HepG2 (cell line): ENCODE results near the gene TMEM80.

Source experiments
- HMG20B ChIP-seq: conservative IDR thresholded peaks from 2 replicates; pipeline ENCODE4 v1.6.1; 2016; ENCODE audit warnings: missing genetic modification reagents, missing compliant biosample characterization
- IRF2 ChIP-seq: IDR thresholded peaks from 2 replicates; pipeline ENCODE4 v1.6.1; 2018; ENCODE audit warnings: missing genetic modification reagents, missing compliant biosample characterization
- MAFK ChIP-seq, 2 experiments: IDR thresholded peaks in 1 of 2; conservative IDR thresholded peaks in 1 of 2; 2 replicates each; pipeline ENCODE4 v1.6.1; 2011; ENCODE audit warnings: improper control_type of control experiment in 2 of 2, low read length in 2 of 2
- NKX3-1 ChIP-seq: sonication (generic); formaldehyde crosslinking; IDR thresholded peaks from 2 replicates; pipeline ENCODE4 v1.5.0; 2020; ENCODE audit warnings: missing genetic modification reagents
- POLR2A ChIP-seq, 2 experiments: IDR thresholded peaks; 2 replicates each; pipeline ENCODE4 v1.6.1; 2011; ENCODE audit warnings: low read depth in 2 of 2, low read length in 2 of 2, mild to moderate bottlenecking in 1 of 2, moderate library complexity in 1 of 2; ENCODE audit not compliant: insufficient read depth in 1 of 2
- SIN3A ChIP-seq: IDR thresholded peaks from 2 replicates; pipeline ENCODE4 v1.6.1; 2011; ENCODE audit warnings: low read depth, mild to moderate bottlenecking, control low read depth, low read length, borderline replicate concordance
- TCF12 ChIP-seq, 2 experiments: fragments of 450-650 bp in 1 of 2; sonication (generic) in 1 of 2; formaldehyde crosslinking in 1 of 2; IDR thresholded peaks; 2 replicates each; pipeline versions ENCODE4 v1.6.1 to v1.8.0; 2017 to 2022; ENCODE audit warnings: antibody characterized with exemption in 1 of 2, mild to moderate bottlenecking in 1 of 2, missing genetic modification reagents in 1 of 2, moderate library complexity in 1 of 2
- ZFP36 ChIP-seq: fragments of 150-350 bp; IDR thresholded peaks from 2 replicates; pipeline ENCODE4 v1.6.1; 2018; ENCODE audit warnings: borderline replicate concordance, low read length, low read depth; ENCODE audit not compliant: partially characterized antibody
- TF ChIP-seq, protein P1 (sequence below): IDR thresholded peaks from 2 replicates; pipeline ENCODE4 v1.6.1; 2012; ENCODE audit warnings: inconsistent platforms
- TF ChIP-seq, protein P2 (sequence below), 2 experiments: IDR thresholded peaks; 2 replicates each; pipeline ENCODE4 v1.6.1; 2011 to 2012; ENCODE audit warnings: low read length in 2 of 2, borderline replicate concordance in 1 of 2, low read depth in 1 of 2, mild to moderate bottlenecking in 1 of 2, moderate library complexity in 1 of 2
- TF ChIP-seq, protein P3 (sequence below): sonication (generic); formaldehyde crosslinking; IDR thresholded peaks from 2 replicates; pipeline ENCODE4 v1.9.0; 2021; ENCODE audit warnings: missing genetic modification reagents, borderline replicate concordance

GRCh38 chr11:680476-680875 lies 15.1 kb upstream of the TMEM80 start:
- TF ChIP-seq, protein P1, sequence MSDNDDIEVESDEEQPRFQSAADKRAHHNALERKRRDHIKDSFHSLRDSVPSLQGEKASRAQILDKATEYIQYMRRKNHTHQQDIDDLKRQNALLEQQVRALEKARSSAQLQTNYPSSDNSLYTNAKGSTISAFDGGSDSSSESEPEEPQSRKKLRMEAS, result no peak
- TF ChIP-seq, protein P2, sequence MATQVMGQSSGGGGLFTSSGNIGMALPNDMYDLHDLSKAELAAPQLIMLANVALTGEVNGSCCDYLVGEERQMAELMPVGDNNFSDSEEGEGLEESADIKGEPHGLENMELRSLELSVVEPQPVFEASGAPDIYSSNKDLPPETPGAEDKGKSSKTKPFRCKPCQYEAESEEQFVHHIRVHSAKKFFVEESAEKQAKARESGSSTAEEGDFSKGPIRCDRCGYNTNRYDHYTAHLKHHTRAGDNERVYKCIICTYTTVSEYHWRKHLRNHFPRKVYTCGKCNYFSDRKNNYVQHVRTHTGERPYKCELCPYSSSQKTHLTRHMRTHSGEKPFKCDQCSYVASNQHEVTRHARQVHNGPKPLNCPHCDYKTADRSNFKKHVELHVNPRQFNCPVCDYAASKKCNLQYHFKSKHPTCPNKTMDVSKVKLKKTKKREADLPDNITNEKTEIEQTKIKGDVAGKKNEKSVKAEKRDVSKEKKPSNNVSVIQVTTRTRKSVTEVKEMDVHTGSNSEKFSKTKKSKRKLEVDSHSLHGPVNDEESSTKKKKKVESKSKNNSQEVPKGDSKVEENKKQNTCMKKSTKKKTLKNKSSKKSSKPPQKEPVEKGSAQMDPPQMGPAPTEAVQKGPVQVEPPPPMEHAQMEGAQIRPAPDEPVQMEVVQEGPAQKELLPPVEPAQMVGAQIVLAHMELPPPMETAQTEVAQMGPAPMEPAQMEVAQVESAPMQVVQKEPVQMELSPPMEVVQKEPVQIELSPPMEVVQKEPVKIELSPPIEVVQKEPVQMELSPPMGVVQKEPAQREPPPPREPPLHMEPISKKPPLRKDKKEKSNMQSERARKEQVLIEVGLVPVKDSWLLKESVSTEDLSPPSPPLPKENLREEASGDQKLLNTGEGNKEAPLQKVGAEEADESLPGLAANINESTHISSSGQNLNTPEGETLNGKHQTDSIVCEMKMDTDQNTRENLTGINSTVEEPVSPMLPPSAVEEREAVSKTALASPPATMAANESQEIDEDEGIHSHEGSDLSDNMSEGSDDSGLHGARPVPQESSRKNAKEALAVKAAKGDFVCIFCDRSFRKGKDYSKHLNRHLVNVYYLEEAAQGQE (IDR thresholded peaks at IDR 0.05; ENCODE audit: borderline replicate concordance in 1 of 2, low read depth in 1 of 2, low read length in 2 of 2), result no peak
- TF ChIP-seq NKX3-1 (CRISPR knock-in tag), result no peak
- TF ChIP-seq TCF12 (IDR thresholded peaks at IDR 0.05), result no peak
- no peak for TF ChIP-seq TCF12 (CRISPR knock-in tag; IDR thresholded peaks at IDR 0.05)
- no peak for TF ChIP-seq POLR2A (IDR thresholded peaks at IDR 0.05; ENCODE audit: insufficient read depth in 1 of 2, low read depth in 2 of 2, low read length in 2 of 2)
- TF ChIP-seq SIN3A, result no peak
- TF ChIP-seq, protein P3, sequence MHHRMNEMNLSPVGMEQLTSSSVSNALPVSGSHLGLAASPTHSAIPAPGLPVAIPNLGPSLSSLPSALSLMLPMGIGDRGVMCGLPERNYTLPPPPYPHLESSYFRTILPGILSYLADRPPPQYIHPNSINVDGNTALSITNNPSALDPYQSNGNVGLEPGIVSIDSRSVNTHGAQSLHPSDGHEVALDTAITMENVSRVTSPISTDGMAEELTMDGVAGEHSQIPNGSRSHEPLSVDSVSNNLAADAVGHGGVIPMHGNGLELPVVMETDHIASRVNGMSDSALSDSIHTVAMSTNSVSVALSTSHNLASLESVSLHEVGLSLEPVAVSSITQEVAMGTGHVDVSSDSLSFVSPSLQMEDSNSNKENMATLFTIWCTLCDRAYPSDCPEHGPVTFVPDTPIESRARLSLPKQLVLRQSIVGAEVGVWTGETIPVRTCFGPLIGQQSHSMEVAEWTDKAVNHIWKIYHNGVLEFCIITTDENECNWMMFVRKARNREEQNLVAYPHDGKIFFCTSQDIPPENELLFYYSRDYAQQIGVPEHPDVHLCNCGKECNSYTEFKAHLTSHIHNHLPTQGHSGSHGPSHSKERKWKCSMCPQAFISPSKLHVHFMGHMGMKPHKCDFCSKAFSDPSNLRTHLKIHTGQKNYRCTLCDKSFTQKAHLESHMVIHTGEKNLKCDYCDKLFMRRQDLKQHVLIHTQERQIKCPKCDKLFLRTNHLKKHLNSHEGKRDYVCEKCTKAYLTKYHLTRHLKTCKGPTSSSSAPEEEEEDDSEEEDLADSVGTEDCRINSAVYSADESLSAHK, result no peak
- TF ChIP-seq ZFP36, result no peak
- no peak for TF ChIP-seq HMG20B (CRISPR knock-in tag)
- no peak for TF ChIP-seq IRF2
- TF ChIP-seq MAFK (conservative IDR thresholded peaks at IDR 0.05 in 1 of 2, IDR thresholded peaks at IDR 0.05 in 1 of 2; ENCODE audit: low read length in 2 of 2), result no peak
